DMS53 treated with DMSO at 0.1 percent for 48 hours (cell line): ENCODE results near the gene KRT74.

Experiments used
- DNase-seq: peaks from one replicate; lab custom pipeline; 2025; ENCODE audit not compliant: unreplicated experiment; lab: John Stamatoyannopoulos, UW

The KRT74 gene

GRCh38 chr12:52573743-52574142 is at the start of gene KRT74:
Gene KRT74, minus strand, starts transcription at chr12:52573843. Its CDS starts 66 bp downstream, at chr12:52573777.
- no peak for DNase-seq

- DNase-seq = no peak
These were observed 48.7 kb upstream of the KRT74 start for GRCh38 chr12:52622349-52622748.

GRCh38 chr12:52618866-52619265 is 45.2 kb upstream of the KRT74 start:
- DNase-seq = no peak

GRCh38 chr12:52618216-52618615 is 44.6 kb upstream of the KRT74 start, which contains the start of gene KRT73:
Gene KRT73, minus strand, starts transcription at chr12:52618559. Its CDS starts 35 bp downstream, at chr12:52618524.
- no peak for DNase-seq

GRCh38 chr12:52617403-52617785 is 43.8 kb upstream of the KRT74 start:
- no peak for DNase-seq

GRCh38 chr12:52616680-52617402 is 43.2 kb upstream of the KRT74 start:
- DNase-seq = no peak

- DNase-seq = no peak
These were observed 42.3 kb upstream of the KRT74 start for GRCh38 chr12:52615912-52616311.

GRCh38 chr12:52615208-52615868 is 41.7 kb upstream of the KRT74 start:
- no peak for DNase-seq

- no peak for DNase-seq
These were observed 41.0 kb upstream of the KRT74 start for GRCh38 chr12:52614381-52615207.

- DNase-seq = no peak
These were observed 39.9 kb upstream of the KRT74 start for GRCh38 chr12:52613384-52614030.

- DNase-seq = no peak
These were observed 39.1 kb upstream of the KRT74 start for GRCh38 chr12:52612431-52613383.

GRCh38 chr12:52611080-52611468 is 37.4 kb upstream of the KRT74 start:
- DNase-seq = no peak

GRCh38 chr12:52608826-52609630 is 35.4 kb upstream of the KRT74 start:
- no peak for DNase-seq

GRCh38 chr12:52608161-52608560 is 34.5 kb upstream of the KRT74 start:
- no peak for DNase-seq

- no peak for DNase-seq
These were observed 33.7 kb upstream of the KRT74 start for GRCh38 chr12:52607314-52607713.

- no peak for DNase-seq
These were observed 33.1 kb upstream of the KRT74 start for GRCh38 chr12:52606581-52607218.

- no peak for DNase-seq
These were observed 32.5 kb upstream of the KRT74 start for GRCh38 chr12:52606096-52606495.

- no peak for DNase-seq
These were observed 31.9 kb upstream of the KRT74 start for GRCh38 chr12:52605542-52605941.

- DNase-seq = no peak
These were observed 31.2 kb upstream of the KRT74 start for GRCh38 chr12:52604859-52605258.
